Measurements from ENCODE around the gene PDE4D.

DNA sequence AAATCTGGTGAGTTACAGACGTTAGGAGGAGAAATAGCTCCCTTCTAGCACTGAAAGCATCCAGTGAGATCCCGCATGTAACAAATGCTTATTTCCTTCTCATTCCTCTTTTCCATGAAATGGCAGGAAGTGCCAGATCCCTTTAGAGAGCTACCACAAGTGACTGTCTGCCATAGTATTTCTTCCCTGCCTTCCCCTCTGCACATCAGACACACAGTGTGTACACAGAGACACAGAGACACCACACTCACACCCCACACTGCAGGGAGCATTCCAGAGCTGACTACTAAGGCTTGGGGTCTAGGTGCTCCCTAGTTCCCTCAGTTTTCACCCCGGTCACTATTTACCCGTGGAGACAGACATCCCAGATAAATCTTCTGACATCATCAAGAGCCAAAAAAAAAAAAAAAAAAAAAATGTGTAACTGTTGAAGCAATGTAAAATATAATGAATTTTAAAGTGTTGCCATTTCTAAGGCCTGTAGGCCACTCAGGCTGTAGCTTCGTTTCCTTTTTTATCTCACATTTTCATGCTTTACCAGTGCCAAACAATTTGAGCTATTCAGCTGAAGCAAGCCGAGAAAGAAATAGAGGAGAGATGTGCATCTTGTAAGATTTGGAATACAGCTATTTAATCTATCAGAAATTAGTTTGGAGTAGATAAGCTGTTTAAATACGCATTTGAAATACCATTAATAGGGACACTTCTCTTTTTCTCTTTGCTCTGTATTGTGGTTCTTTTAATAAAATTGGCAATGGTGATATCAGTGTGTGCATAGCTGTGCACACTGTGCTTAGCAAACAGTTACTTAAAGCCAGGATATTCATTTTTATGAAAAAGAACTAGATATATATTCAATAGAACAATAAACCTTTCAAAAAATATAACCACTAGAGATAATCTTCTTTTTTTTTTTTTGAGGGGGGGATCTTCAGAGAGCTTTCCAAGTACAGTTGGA, 405.5 kb downstream of the PDE4D start:
- TF ChIP-seq, protein P1, sequence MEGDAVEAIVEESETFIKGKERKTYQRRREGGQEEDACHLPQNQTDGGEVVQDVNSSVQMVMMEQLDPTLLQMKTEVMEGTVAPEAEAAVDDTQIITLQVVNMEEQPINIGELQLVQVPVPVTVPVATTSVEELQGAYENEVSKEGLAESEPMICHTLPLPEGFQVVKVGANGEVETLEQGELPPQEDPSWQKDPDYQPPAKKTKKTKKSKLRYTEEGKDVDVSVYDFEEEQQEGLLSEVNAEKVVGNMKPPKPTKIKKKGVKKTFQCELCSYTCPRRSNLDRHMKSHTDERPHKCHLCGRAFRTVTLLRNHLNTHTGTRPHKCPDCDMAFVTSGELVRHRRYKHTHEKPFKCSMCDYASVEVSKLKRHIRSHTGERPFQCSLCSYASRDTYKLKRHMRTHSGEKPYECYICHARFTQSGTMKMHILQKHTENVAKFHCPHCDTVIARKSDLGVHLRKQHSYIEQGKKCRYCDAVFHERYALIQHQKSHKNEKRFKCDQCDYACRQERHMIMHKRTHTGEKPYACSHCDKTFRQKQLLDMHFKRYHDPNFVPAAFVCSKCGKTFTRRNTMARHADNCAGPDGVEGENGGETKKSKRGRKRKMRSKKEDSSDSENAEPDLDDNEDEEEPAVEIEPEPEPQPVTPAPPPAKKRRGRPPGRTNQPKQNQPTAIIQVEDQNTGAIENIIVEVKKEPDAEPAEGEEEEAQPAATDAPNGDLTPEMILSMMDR (IDR thresholded peaks at IDR 0.05): no peak
- TF ChIP-seq POLR2A (IDR thresholded peaks at IDR 0.05): no peak

All from right lobe of liver (tissue), 4 donors.